MM.1S (cell line): ENCODE results near the gene RNASEL.

Experiments used
- DNase-seq: peaks from one replicate; pipeline ENCODE4 v3.0.0-alpha.2; 2015
- H2AFZ ChIP-seq: fragments of 300-600 bp; sonication (generic); 2 replicates; pipeline ENCODE4 v1.6.0; 2016; ENCODE audit warnings: antibody characterized with exemption, low read length
- H3F3A ChIP-seq: fragments of 300-600 bp; sonication (generic); 2 replicates; pipeline ENCODE4 v1.6.1; 2016; ENCODE audit warnings: mild to moderate bottlenecking, antibody characterized with exemption, low read length, moderate library complexity, mixed read lengths; ENCODE audit not compliant: insufficient read depth
- H3K27ac ChIP-seq: fragments of 300-600 bp; sonication (generic); 2 replicates; pipeline ENCODE4 v1.5.1; 2016; ENCODE audit warnings: mild to moderate bottlenecking, low read length
- H3K27me3 ChIP-seq: fragments of 300-600 bp; sonication (generic); replicated peaks from 2 replicates; pipeline ENCODE4 v1.6.0; 2016; ENCODE audit warnings: low read length; ENCODE audit not compliant: insufficient read depth
- H3K36me3 ChIP-seq: fragments of 300-600 bp; sonication (generic); replicated peaks from 2 replicates; pipeline ENCODE4 v1.6.1; 2016; ENCODE audit warnings: mild to moderate bottlenecking, low read length, mixed read lengths; ENCODE audit not compliant: insufficient read depth
- H3K4me1 ChIP-seq: fragments of 300-600 bp; sonication (generic); 2 replicates; pipeline ENCODE4 v1.6.1; 2016; ENCODE audit warnings: low read length, mixed read lengths
- H3K4me2 ChIP-seq: fragments of 300-600 bp; sonication (generic); 2 replicates; pipeline ENCODE4 v1.6.0; 2016; ENCODE audit warnings: low read depth, low read length
- H3K4me3 ChIP-seq: fragments of 300-600 bp; sonication (generic); 2 replicates; pipeline ENCODE4 v1.5.1; 2016; ENCODE audit warnings: low read length, mixed read lengths
- H3K79me2 ChIP-seq: fragments of 300-600 bp; sonication (generic); 2 replicates; pipeline ENCODE4 v1.6.1; 2016; ENCODE audit warnings: mixed run types, low read length, mixed read lengths
- H3K9ac ChIP-seq: fragments of 300-600 bp; sonication (generic); 2 replicates; pipeline ENCODE4 v1.6.1; 2016; ENCODE audit warnings: low read length, mixed read lengths
- H3K9me2 ChIP-seq: fragments of 300-600 bp; sonication (generic); replicated peaks from 2 replicates; pipeline ENCODE4 v1.6.1; 2016; ENCODE audit warnings: mild to moderate bottlenecking, low read length, mixed read lengths; ENCODE audit not compliant: insufficient read depth
- H3K9me3 ChIP-seq: fragments of 300-600 bp; sonication (generic); replicated peaks from 2 replicates; pipeline ENCODE4 v1.6.1; 2016; ENCODE audit warnings: mild to moderate bottlenecking, low read length, mixed read lengths; ENCODE audit not compliant: insufficient read depth
- H4K20me1 ChIP-seq: fragments of 300-600 bp; sonication (generic); 2 replicates; pipeline ENCODE4 v1.6.1; 2016; ENCODE audit warnings: mild to moderate bottlenecking, low read length, moderate library complexity, mixed read lengths; ENCODE audit not compliant: insufficient read depth
- CTCF ChIP-seq: fragments of 300-600 bp; sonication (generic); IDR thresholded peaks from 2 replicates; pipeline ENCODE4 v1.5.1; 2016; ENCODE audit warnings: antibody characterized with exemption, low read length, mixed read lengths
- EZH2 ChIP-seq: fragments of 300-600 bp; sonication (generic); optimal IDR thresholded peaks from 2 replicates; pipeline ENCODE3; 2017; ENCODE audit warnings: low read depth, mild to moderate bottlenecking, antibody characterized with exemption, low read length, mixed read lengths
- EZH2phosphoT487 ChIP-seq: fragments of 300-600 bp; sonication (generic); IDR thresholded peaks from 2 replicates; pipeline ENCODE4 v1.6.1; 2018; ENCODE audit warnings: antibody characterized with exemption, low read length

RNASEL gene

GRCh38 chr1:182565537-182565936 is 23.5 kb downstream of the RNASEL start:
- Histone ChIP-seq H3K27me3 (no peaks in the 10 kb centered on the region), H3K79me2 (no peaks in the 10 kb centered on the region)

GRCh38 chr1:182564406-182565004 is 24.6 kb downstream of the RNASEL start:
- Histone ChIP-seq H4K20me1 (no peaks in the 10 kb centered on the region), H3K4me2 (no peak overlapping the region), H3K9ac (no peak overlapping the region), H3K27me3 (no peaks in the 10 kb centered on the region), H3K9me2 (no peaks in the 10 kb centered on the region), H2AFZ (no peak overlapping the region), H3K36me3 (no peaks in the 10 kb centered on the region), H3K4me1 (no peaks in the 10 kb centered on the region), H3K9me3 (no peaks in the 10 kb centered on the region), H3K4me3 (no peak overlapping the region), H3F3A (no peaks in the 10 kb centered on the region), H3K27ac (no peak overlapping the region), H3K79me2 (no peaks in the 10 kb centered on the region)
- DNase-seq = no peak
- no peak for TF ChIP-seq EZH2
- TF ChIP-seq EZH2phosphoT487 = no peak
- TF ChIP-seq CTCF = no peak

More at GRCh38 chr1:182565537-182565936, 23.5 kb downstream of the RNASEL start:
- DNase-seq = no peak
- H3K4me3 ChIP-seq = no peak overlapping the region
- H3K27ac ChIP-seq = no peak overlapping the region
- H2AFZ ChIP-seq = no peak overlapping the region
- no peaks in the 10 kb centered on the region for H3K36me3 ChIP-seq
- no peaks in the 10 kb centered on the region for H3F3A ChIP-seq
- no peak overlapping the region for H3K9ac ChIP-seq
- no peaks in the 10 kb centered on the region for H3K4me1 ChIP-seq
- H3K9me3 ChIP-seq = no peaks in the 10 kb centered on the region
- H3K4me2 ChIP-seq = no peak overlapping the region
- no peaks in the 10 kb centered on the region for H4K20me1 ChIP-seq
- TF ChIP-seq EZH2phosphoT487 (no peak), CTCF (no peak), EZH2 (no peak)
- no peaks in the 10 kb centered on the region for H3K9me2 ChIP-seq

- Histone ChIP-seq H3K27me3 (no peaks in the 10 kb centered on the region), H3K36me3 (no peaks in the 10 kb centered on the region), H3K27ac (no peak overlapping the region), H3K79me2 (no peaks in the 10 kb centered on the region), H3K9ac (no peak overlapping the region), H3K4me2 (no peak overlapping the region), H3K4me3 (no peak overlapping the region), H4K20me1 (no peaks in the 10 kb centered on the region), H3K9me2 (no peaks in the 10 kb centered on the region), H3F3A (no peaks in the 10 kb centered on the region), H2AFZ (no peak overlapping the region), H3K9me3 (no peaks in the 10 kb centered on the region), H3K4me1 (no peaks in the 10 kb centered on the region)
- DNase-seq = no peak
- TF ChIP-seq EZH2 (no peak), EZH2phosphoT487 (no peak), CTCF (no peak)
These were observed 26.0 kb downstream of the RNASEL start for GRCh38 chr1:182563095-182563494.
